Central memory CD8-positive, alpha-beta T cell (primary cell): ENCODE measurements around the gene FAM221A.

Experiments
- ATAC-seq: fragments of 150-1000 bp; cut with Tn5 transposase; replicated peaks from 2 replicates; pipeline ENCODE4 v1.10.0; 2022; ENCODE audit warnings: mild to moderate bottlenecking, moderate FRiP score, moderate number of reproducible peaks; ENCODE audit not compliant: poor library complexity, severe bottlenecking; ENCODE audit errors: extremely low read depth
- DNase-seq, 2 donors: peaks; one replicate each; pipeline ENCODE4 v3.0.0; 2021; ENCODE audit warnings: low spot score in 2 of 2
- H3K27ac Mint-ChIP-seq: one replicate; pipeline ENCODE4 v1.8.0; 2022; ENCODE audit warnings: low read depth, mild to moderate bottlenecking, moderate library complexity, mixed read lengths
- H3K27me3 Mint-ChIP-seq: one replicate; pipeline ENCODE4 v1.8.0; 2022; ENCODE audit warnings: mixed read lengths
- H3K36me3 Mint-ChIP-seq: one replicate; pipeline ENCODE4 v1.8.0; 2022; ENCODE audit warnings: mild to moderate bottlenecking, moderate library complexity, mixed read lengths; ENCODE audit not compliant: insufficient read depth
- H3K4me1 Mint-ChIP-seq: one replicate; pipeline ENCODE4 v1.8.0; 2022; ENCODE audit warnings: mixed read lengths
- H3K4me3 Mint-ChIP-seq: one replicate; pipeline ENCODE4 v1.8.0; 2022; ENCODE audit warnings: mild to moderate bottlenecking, moderate library complexity, mixed read lengths
- H3K9me3 Mint-ChIP-seq: one replicate; pipeline ENCODE4 v1.8.0; 2022; ENCODE audit warnings: mixed read lengths

FAM221A gene

GRCh38 chr7:23751852-23752251, 71.9 kb downstream of the FAM221A start:
- Mint-ChIP-seq H3K27me3 (no peaks in the 10 kb centered on the region), H3K4me3 (no peak overlapping the region)
- ATAC-seq, result no peak

More at GRCh38 chr7:23751852-23752251, 71.9 kb downstream of the FAM221A start:
- Mint-ChIP-seq H3K4me1 (no peaks in the 10 kb centered on the region), H3K36me3 (no peaks in the 10 kb centered on the region), H3K9me3 (no peaks in the 10 kb centered on the region), H3K27ac (no peak overlapping the region)
- DNase-seq, result no peak
